CD14-positive monocyte (primary cell): Measurements from ENCODE around the gene GPD1L. TPM values are rescaled to one million over a fixed set of nuclear protein-coding genes. Genes with fewer than 3 reads are reported as not detected.
A peak's percentile ranks its signal among the peaks of the same experiment; 100 is the strongest.
"Not testable (repeated sequence)": the region's sequence is repeated elsewhere in the genome, so short reads cannot be mapped to it uniquely, and the experiment has no call there.

Source experiments
- DNase-seq, 3 donors: peaks; one replicate each; pipeline ENCODE4 v3.0.0-alpha.2; 2011 to 2022
- H2AFZ ChIP-seq: 2 replicates; pipeline ENCODE4 v1.6.0; 2012; ENCODE audit warnings: mild to moderate bottlenecking, low read depth, low read length, inconsistent platforms; ENCODE audit not compliant: insufficient read depth, poor library complexity, severe bottlenecking
- H3K27ac ChIP-seq, 2 donors: 1 replicate in 1 of 2; 2 replicates in 1 of 2; pipeline ENCODE4 v1.5.1; 2012 to 2013; ENCODE audit warnings: low read length in 2 of 2, control low read depth in 1 of 2, inconsistent platforms in 1 of 2, low read depth in 1 of 2, mild to moderate bottlenecking in 1 of 2
- H3K27me3 ChIP-seq, 2 donors: one replicate each; pipeline versions ENCODE4 v1.6.0 to v1.6.1; 2011 to 2013; ENCODE audit warnings: low read length in 2 of 2; ENCODE audit not compliant: control insufficient read depth in 2 of 2, insufficient read depth in 2 of 2
- H3K36me3 ChIP-seq, 2 donors: replicated peaks in 1 of 2; 1 replicate in 1 of 2; 2 replicates in 1 of 2; pipeline versions ENCODE4 v1.5.1 to v1.6.1; 2012 to 2013; ENCODE audit warnings: low read length in 2 of 2, control low read depth in 1 of 2, inconsistent platforms in 1 of 2, mild to moderate bottlenecking in 1 of 2; ENCODE audit not compliant: insufficient read depth in 2 of 2, control insufficient read depth in 1 of 2
- H3K4me1 ChIP-seq, 2 donors: 1 replicate in 1 of 2; 2 replicates in 1 of 2; pipeline versions ENCODE4 v1.5.1 to v1.6.1; 2012 to 2013; ENCODE audit warnings: low read length in 2 of 2, control low read depth in 1 of 2, inconsistent platforms in 1 of 2, mild to moderate bottlenecking in 1 of 2, moderate library complexity in 1 of 2; ENCODE audit not compliant: insufficient read depth in 2 of 2, control insufficient read depth in 1 of 2
- H3K4me2 ChIP-seq: replicated peaks from 2 replicates; pipeline ENCODE3; 2012; ENCODE audit warnings: low read length, moderate library complexity, mild to moderate bottlenecking; ENCODE audit not compliant: poor library complexity, severe bottlenecking; ENCODE audit errors: extremely low read depth
- H3K4me3 ChIP-seq, 3 experiments: fragments of 200-600 bp in 1 of 3; sonication (generic) in 1 of 3; replicated peaks in 1 of 3; 1 replicate in 2 of 3; 2 replicates in 1 of 3; pipeline ENCODE4 v1.5.1; 2011 to 2013; ENCODE audit warnings: low read length in 3 of 3, mild to moderate bottlenecking in 3 of 3, control low read depth in 2 of 3, low read depth in 2 of 3, inconsistent platforms in 1 of 3, moderate library complexity in 1 of 3
- H3K79me2 ChIP-seq: 2 replicates; pipeline ENCODE4 v1.6.0; 2012; ENCODE audit warnings: mild to moderate bottlenecking, control low read depth, inconsistent platforms, low read length, moderate library complexity; ENCODE audit not compliant: insufficient read depth
- H3K9ac ChIP-seq: 2 replicates; pipeline ENCODE4 v1.6.0; 2017; ENCODE audit warnings: low read length, mild to moderate bottlenecking; ENCODE audit not compliant: insufficient read depth, poor library complexity, severe bottlenecking
- H3K9me3 ChIP-seq, 2 donors: replicated peaks in 1 of 2; 1 replicate in 1 of 2; 2 replicates in 1 of 2; pipeline versions ENCODE4 v1.5.1 to v1.6.1; 2012 to 2013; ENCODE audit warnings: low read length in 2 of 2, control low read depth in 1 of 2; ENCODE audit not compliant: control insufficient read depth in 1 of 2, insufficient read depth in 1 of 2
- H4K20me1 ChIP-seq: 2 replicates; pipeline ENCODE4 v1.6.0; 2012; ENCODE audit warnings: mild to moderate bottlenecking, low read length, control low read depth, moderate library complexity; ENCODE audit not compliant: insufficient read depth
- H3K27ac Mint-ChIP-seq, 7 donors: one replicate each; pipeline ENCODE4 v1.8.0; 2020; ENCODE audit warnings: mild to moderate bottlenecking in 7 of 7, mixed read lengths in 7 of 7, moderate library complexity in 6 of 7, inconsistent platforms in 2 of 7
- H3K27me3 Mint-ChIP-seq, 3 donors: one replicate each; pipeline ENCODE4 v1.8.0; 2021 to 2022; ENCODE audit warnings: low read depth in 3 of 3, mild to moderate bottlenecking in 3 of 3, mixed read lengths in 3 of 3, moderate library complexity in 3 of 3, inconsistent platforms in 1 of 3
- H3K36me3 Mint-ChIP-seq, 2 donors: one replicate each; pipeline ENCODE4 v1.8.0; 2020; ENCODE audit warnings: mixed read lengths in 2 of 2, inconsistent platforms in 1 of 2, mild to moderate bottlenecking in 1 of 2
- H3K4me1 Mint-ChIP-seq: one replicate; pipeline ENCODE4 v1.8.0; 2020; ENCODE audit warnings: mild to moderate bottlenecking, mixed read lengths
- H3K4me3 Mint-ChIP-seq, 2 donors: one replicate each; pipeline ENCODE4 v1.8.0; 2020; ENCODE audit warnings: mild to moderate bottlenecking in 2 of 2, mixed read lengths in 2 of 2, moderate library complexity in 1 of 2
- H3K9me3 Mint-ChIP-seq, 7 donors: one replicate each; pipeline ENCODE4 v1.8.0; 2020 to 2022; ENCODE audit warnings: mixed read lengths in 7 of 7, mild to moderate bottlenecking in 6 of 7, moderate library complexity in 6 of 7, inconsistent platforms in 2 of 7
- WGBS: methylation state at CpG from one replicate; pipeline ENCODE4 v1.1.5; 2013; ENCODE audit warnings: missing lambda C conversion rate; ENCODE audit not compliant: insufficient coverage; 5-methylcytosine and 5-hydroxymethylcytosine counted together
- intact Hi-C, 2 donors: fragments of 100-400 bp; cut with micrococcal nuclease; formaldehyde crosslinking; loops; one replicate each; pipeline versions ENCODE4 v1.15.0 to v1.15.1; 2023
- polyA plus RNA-seq, 3 donors: library from polyadenylated mRNA; depleted of rRNA in 1 of 3; unstranded in 2 of 3; stranded (reverse) in 1 of 3; fragments of 300-500 nt in 2 of 3; fragments of >200 nt in 1 of 3; fragmentation: Illumina TruSeq in 2 of 3; gene quantifications; 1 replicate in 2 of 3; 2 replicates in 1 of 3; pipeline ENCODE4 v1.2.3, GENCODE V29; 2012 to 2021
- TF ChIP-seq, protein P1 (sequence below): fragments of 200-600 bp; IDR thresholded peaks from one replicate; pipeline ENCODE4 v1.8.0; 2022; ENCODE audit warnings: antibody characterized with exemption, mild to moderate bottlenecking

The GPD1L gene
- polyA plus RNA-seq, 3 donors: 4.9 to 11.8 (median 10.2) TPM

DNA sequence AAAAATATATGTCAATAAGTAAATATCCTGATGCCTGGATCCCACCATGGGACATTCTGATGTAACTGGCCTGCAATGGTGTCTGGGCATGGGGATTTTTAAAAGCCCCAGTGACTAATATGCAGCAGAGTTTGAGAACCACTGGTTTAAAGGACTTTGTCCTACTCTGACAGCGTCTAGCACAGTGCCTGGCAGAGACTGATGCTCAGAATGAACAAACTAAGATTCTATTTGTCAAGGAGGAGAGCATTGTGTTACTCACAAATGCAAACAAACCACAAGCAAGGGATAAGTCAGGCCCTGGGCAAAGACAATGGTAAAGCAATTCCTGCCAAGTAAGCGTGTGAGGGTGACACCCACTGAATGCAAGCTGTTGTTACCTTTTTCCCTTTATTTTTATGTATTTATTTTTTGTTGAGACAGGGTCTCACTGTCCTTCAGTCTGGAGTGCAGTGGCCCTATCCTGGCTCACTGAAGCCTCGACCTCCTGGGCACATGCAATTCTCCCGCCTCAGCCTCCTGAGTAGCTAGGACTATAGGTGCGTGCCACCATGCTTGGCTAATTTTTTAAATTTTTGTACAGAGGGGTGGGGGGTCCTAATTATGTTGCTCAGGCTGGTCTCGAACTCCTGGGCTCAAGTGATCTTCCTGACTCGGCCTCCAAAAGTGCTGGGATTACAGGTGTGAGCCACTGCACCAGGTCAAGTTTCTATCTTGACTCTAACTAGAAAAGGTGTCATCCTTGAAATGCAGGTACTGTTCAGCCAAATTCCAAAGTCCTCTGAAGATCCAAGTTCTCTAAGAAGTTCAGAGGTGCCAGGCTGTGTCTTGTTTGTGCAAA lies 909 bp upstream of the GPD1L start:
- 89% methylated on average over 3 of the region's 7 CpGs for WGBS
- H3K27me3 ChIP-seq: no peaks in the 10 kb centered on the region
- no peak for DNase-seq
- peak overlapping the region in 1 of 7 donors; percentile 46 for H3K27ac Mint-ChIP-seq
- peak overlapping the region; percentile 94 for H2AFZ ChIP-seq
- no peaks in the 10 kb centered on the region for H4K20me1 ChIP-seq
- peaks cover 17 to 24% of the 10 kb centered on the region in 2 donors for H3K9me3 ChIP-seq
- H3K27me3 Mint-ChIP-seq: peaks cover 0 to 5% (median 0%) of the 10 kb centered on the region in 3 donors
- peak overlapping the region in 1 of 3 experiments; percentile 92 for H3K4me3 ChIP-seq
- intact Hi-C loops: no loop called here
- peak overlapping the region; percentile 82 to 94 for H3K4me3 Mint-ChIP-seq
- no peak overlapping the region for H3K27ac ChIP-seq
- no peaks in the 10 kb centered on the region for H3K36me3 ChIP-seq
- H3K9me3 Mint-ChIP-seq: peaks cover 12 to 27% (median 24%) of the 10 kb centered on the region in 7 donors
- H3K79me2 ChIP-seq: peaks cover 21% of the 10 kb centered on the region
- TF ChIP-seq, protein P1, sequence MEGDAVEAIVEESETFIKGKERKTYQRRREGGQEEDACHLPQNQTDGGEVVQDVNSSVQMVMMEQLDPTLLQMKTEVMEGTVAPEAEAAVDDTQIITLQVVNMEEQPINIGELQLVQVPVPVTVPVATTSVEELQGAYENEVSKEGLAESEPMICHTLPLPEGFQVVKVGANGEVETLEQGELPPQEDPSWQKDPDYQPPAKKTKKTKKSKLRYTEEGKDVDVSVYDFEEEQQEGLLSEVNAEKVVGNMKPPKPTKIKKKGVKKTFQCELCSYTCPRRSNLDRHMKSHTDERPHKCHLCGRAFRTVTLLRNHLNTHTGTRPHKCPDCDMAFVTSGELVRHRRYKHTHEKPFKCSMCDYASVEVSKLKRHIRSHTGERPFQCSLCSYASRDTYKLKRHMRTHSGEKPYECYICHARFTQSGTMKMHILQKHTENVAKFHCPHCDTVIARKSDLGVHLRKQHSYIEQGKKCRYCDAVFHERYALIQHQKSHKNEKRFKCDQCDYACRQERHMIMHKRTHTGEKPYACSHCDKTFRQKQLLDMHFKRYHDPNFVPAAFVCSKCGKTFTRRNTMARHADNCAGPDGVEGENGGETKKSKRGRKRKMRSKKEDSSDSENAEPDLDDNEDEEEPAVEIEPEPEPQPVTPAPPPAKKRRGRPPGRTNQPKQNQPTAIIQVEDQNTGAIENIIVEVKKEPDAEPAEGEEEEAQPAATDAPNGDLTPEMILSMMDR: no peak
- H3K4me1 ChIP-seq: peaks cover 14 to 20% of the 10 kb centered on the region in 2 donors
- peaks cover 23% of the 10 kb centered on the region for H3K4me1 Mint-ChIP-seq
- peak overlapping the region; percentile 97 for H3K4me2 ChIP-seq
- peaks cover 3 to 5% of the 10 kb centered on the region in 2 donors for H3K36me3 Mint-ChIP-seq
- peak overlapping the region; percentile 76 for H3K9ac ChIP-seq

DNA sequence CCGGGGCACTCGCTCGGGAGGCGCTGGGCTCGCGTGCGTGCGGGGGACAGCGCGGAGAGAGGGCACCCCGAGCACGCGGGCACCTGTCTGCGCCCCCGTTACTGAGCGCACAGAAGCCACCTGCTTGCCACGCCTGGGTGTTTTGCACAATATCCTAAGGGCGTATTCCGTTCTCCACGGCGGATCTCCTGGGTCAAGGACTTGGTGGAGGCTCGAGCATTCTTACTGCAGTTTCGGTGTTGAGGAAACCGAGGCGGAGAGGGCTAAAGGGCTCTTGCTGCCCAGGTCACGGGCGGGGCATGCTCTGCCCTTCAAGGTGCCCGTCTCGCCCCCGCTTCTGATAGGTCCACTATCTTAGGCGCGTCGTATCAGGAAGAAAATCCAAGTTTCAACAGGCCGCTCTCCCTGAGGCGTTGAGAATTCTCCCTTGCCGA lies 526 bp downstream of the GPD1L start:
- intact Hi-C loops: no loop called here
- under 1% methylated on average over 33 of the region's 36 CpGs for WGBS

DNA sequence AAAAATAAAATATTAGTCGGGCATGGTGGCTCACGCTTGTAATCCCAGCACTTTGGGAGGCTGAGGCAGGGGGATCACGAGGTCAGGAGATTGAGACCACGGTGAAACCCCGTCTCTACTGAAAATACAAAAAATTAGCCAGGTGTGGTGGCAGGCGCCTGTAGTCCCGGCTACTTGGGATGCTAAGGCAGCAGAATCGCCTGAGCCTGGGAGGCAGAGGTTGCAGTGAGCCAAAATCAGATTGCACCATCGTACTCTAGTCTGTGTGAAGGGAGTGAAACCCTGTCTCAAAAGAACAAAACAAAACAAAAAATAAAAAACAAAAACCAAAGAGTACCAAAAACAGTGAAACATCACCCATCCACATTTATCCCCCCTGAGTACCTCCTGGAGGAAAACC lies 1.8 kb downstream of the GPD1L start:
- H3K9me3 ChIP-seq, DNase-seq, H3K4me2 ChIP-seq, H3K36me3 ChIP-seq, H3K27me3 ChIP-seq, H3K36me3 Mint-ChIP-seq, H3K27me3 Mint-ChIP-seq, intact Hi-C loops, H3K27ac ChIP-seq, H2AFZ ChIP-seq, H3K4me3 Mint-ChIP-seq, H3K27ac Mint-ChIP-seq, H3K9me3 Mint-ChIP-seq, H3K9ac ChIP-seq, H4K20me1 ChIP-seq, H3K4me3 ChIP-seq: not testable (repeated sequence)
- H3K79me2 ChIP-seq: peaks cover 29% of the 10 kb centered on the region
- WGBS: 100% methylated on average over 8 of the region's 9 CpGs
- peaks cover 23% of the 10 kb centered on the region for H3K4me1 Mint-ChIP-seq
- H3K4me1 ChIP-seq: peaks cover 14 to 20% of the 10 kb centered on the region in 2 donors

More for the DNA sequence above, 526 bp downstream of the GPD1L start:
- H3K9me3 Mint-ChIP-seq: peaks cover 5 to 16% (median 15%) of the 10 kb centered on the region in 7 donors
- H4K20me1 ChIP-seq: no peaks in the 10 kb centered on the region
- H3K79me2 ChIP-seq: peaks cover 29% of the 10 kb centered on the region
- peak overlapping the region; percentile 94 to 97 for H3K4me3 Mint-ChIP-seq
- peak in 2 of 3 donors; percentile 4 to 15 for DNase-seq
- H3K27ac ChIP-seq: peak overlapping the region; percentile 27 to 73
- peaks cover 3 to 5% of the 10 kb centered on the region in 2 donors for H3K36me3 Mint-ChIP-seq
- H3K27me3 Mint-ChIP-seq: peaks cover 0 to 5% (median 0%) of the 10 kb centered on the region in 3 donors
- peak overlapping the region; percentile 94 for H2AFZ ChIP-seq
- H3K27ac Mint-ChIP-seq: peak overlapping the region; percentile 61 to 89 (median 76)
- peaks cover 10 to 13% of the 10 kb centered on the region in 2 donors for H3K9me3 ChIP-seq
- peak overlapping the region; percentile 97 for H3K4me2 ChIP-seq
- H3K36me3 ChIP-seq: no peaks in the 10 kb centered on the region
- peak overlapping the region; percentile 76 for H3K9ac ChIP-seq
- no peaks in the 10 kb centered on the region for H3K27me3 ChIP-seq
- H3K4me1 ChIP-seq: peaks cover 14 to 20% of the 10 kb centered on the region in 2 donors
- peaks cover 23% of the 10 kb centered on the region for H3K4me1 Mint-ChIP-seq
- peak overlapping the region; percentile 45 to 92 (median 70) for H3K4me3 ChIP-seq
- TF ChIP-seq, protein P1: no peak
